ENCODE results near the gene CUTA.

DNA sequence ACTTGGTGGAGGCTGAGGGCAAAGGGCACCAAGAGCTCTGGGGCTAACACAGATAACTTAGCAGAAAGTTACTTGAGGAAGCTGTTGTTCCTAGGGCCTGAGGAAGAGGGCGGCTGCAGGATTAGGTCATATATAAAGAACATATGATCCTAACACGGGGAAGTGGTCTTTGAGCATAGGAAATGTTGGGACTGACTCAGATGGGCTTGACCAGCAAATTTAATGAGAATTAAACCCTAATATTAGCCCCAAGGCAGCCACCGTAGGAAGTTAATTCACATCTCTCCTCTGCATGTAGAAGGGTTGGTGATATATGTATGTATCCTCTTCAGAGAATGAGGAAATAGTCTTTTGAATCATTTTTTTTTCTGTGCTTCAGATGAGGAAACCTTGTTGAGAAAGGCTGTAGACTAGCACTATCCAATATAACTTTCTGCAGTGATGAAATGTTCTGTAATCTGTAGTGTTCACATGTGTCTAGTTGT is 27.3 kb upstream of the CUTA start:
- TF ChIP-seq ZNF133 (tag by site-specific recombination; IDR thresholded peaks at IDR 0.05): no peak
- no peak for TF ChIP-seq SCRT1 (tag by site-specific recombination; IDR thresholded peaks at IDR 0.05; ENCODE audit: borderline replicate concordance)
- TF ChIP-seq, protein P1, sequence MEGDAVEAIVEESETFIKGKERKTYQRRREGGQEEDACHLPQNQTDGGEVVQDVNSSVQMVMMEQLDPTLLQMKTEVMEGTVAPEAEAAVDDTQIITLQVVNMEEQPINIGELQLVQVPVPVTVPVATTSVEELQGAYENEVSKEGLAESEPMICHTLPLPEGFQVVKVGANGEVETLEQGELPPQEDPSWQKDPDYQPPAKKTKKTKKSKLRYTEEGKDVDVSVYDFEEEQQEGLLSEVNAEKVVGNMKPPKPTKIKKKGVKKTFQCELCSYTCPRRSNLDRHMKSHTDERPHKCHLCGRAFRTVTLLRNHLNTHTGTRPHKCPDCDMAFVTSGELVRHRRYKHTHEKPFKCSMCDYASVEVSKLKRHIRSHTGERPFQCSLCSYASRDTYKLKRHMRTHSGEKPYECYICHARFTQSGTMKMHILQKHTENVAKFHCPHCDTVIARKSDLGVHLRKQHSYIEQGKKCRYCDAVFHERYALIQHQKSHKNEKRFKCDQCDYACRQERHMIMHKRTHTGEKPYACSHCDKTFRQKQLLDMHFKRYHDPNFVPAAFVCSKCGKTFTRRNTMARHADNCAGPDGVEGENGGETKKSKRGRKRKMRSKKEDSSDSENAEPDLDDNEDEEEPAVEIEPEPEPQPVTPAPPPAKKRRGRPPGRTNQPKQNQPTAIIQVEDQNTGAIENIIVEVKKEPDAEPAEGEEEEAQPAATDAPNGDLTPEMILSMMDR (tag by site-specific recombination; IDR thresholded peaks at IDR 0.05): no peak

Measured in HEK293 (cell line).